Measurements from ENCODE around the gene UBR4. TPM values are rescaled to one million over a fixed set of nuclear protein-coding genes. Genes with fewer than 3 reads are reported as not detected.

UBR4 gene
- total RNA-seq, 5 donors from 2014 or later (not counting 1 experiment from before 2014, with no cell fraction given), result 139 to 156 (median 147) TPM

DNA sequence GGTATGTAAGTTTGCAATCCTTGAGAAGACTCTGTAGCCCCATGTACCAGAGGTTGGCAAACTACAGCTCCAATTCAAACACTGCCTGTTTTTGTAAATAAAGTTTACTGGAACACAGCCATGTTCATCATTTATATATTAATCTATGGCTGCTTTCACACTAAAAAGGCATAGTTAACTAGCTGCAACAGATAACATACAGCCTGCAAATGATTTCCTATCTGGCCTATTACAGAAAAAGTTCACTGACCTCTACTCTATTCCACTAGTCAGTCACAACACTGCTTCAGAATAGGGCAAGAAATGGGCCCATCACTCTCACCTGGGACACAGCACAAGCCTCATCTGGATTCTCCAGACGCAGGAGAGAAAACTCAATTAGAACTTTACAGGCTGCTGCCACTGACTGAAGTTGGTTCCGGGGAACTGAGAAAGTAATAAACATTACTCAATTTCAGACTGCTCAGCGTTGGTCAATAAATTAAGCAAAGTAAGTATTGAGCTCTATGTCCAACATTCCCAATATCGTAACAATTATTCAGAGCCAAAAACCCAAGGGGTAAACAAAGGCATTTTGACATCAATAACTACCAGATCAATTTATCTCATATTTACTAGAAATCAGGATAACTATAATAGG is 10.6 kb downstream of the UBR4 start:
- H3K4me3 ChIP-seq (ENCODE audit: control insufficient read depth in 1 of 2, extremely low read depth in 1 of 2, low read length in 1 of 2), result no peak overlapping the region
- H3K36me3 Mint-ChIP-seq, result peaks cover 32% of the 10 kb centered on the region
- no peaks in the 10 kb centered on the region for H3K9me3 Mint-ChIP-seq
- H3K9me3 ChIP-seq, result no peaks in the 10 kb centered on the region
- H3K4me3 Mint-ChIP-seq, result no peak overlapping the region
- CTCF ChIA-PET, result interaction anchor here in 1 of 2 donors (1.7 kb wide), 1 partner anchor 9 kb away, joined by 3 read pairs; no protein-coding TSS in a partner anchor
- WGBS (ENCODE audit: insufficient coverage), result no CpG with 5 or more reads among the region's 4 CpGs
- H3K4me1 Mint-ChIP-seq, result peaks cover 21 to 33% (median 24%) of the 10 kb centered on the region in 3 donors
- H3K27me3 Mint-ChIP-seq, result no peaks in the 10 kb centered on the region
- H3K4me1 ChIP-seq (ENCODE audit: control insufficient read depth in 1 of 2, extremely low read depth in 1 of 2, insufficient read depth in 2 of 2, low read length in 2 of 2), result peaks cover 0 to 10% of the 10 kb centered on the region in 2 experiments
- POLR2A ChIA-PET, result interaction anchor here (0.6 to 0.7 kb wide), 2 partner anchors 16 to 123 kb away, joined by 4 to 5 read pairs; no protein-coding TSS in a partner anchor
- no peaks in the 10 kb centered on the region for H3K27me3 ChIP-seq (replicated peaks in 1 of 2; ENCODE audit: control insufficient read depth in 2 of 2, extremely low read depth in 1 of 2, insufficient read depth in 2 of 2, low read length in 1 of 2)
- H3K27ac Mint-ChIP-seq, result no peak overlapping the region
- peaks cover 11 to 68% of the 10 kb centered on the region in 2 donors for H3K36me3 ChIP-seq (ENCODE audit: control insufficient read depth in 2 of 2, extremely low read depth in 1 of 2, insufficient read depth in 1 of 2, low read length in 1 of 2)
- no peak overlapping the region for H3K27ac ChIP-seq (ENCODE audit: low read length)
- no peak for DNase-seq
- ATAC-seq (replicated peaks in 1 of 4), result no peak

DNA sequence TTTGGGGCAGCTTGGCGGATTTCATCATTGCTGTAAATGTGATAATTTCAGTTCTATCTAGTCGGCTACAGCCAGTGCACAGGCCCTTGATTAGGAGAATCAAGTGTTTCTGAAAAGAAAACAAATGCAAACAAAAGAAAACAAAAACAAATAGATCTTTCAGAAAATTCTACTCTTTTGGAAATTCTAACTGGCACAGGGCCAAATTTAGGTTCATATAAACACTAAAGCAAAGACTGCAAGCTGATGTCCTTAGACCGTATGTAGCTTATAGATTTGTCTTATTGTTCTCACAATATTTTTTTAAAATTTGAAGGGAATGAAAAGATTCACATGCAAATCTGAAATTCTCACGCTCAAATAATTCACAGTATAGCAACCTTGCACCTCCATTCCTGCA is 11.2 kb downstream of the UBR4 start:
- Histone ChIP-seq H3K27ac (ENCODE audit: low read length) (no peak overlapping the region), H3K27me3 (replicated peaks in 1 of 2; ENCODE audit: control insufficient read depth in 2 of 2, extremely low read depth in 1 of 2, insufficient read depth in 2 of 2, low read length in 1 of 2) (no peaks in the 10 kb centered on the region), H3K4me1 (ENCODE audit: control insufficient read depth in 1 of 2, extremely low read depth in 1 of 2, insufficient read depth in 2 of 2, low read length in 2 of 2) (peaks cover 0 to 10% of the 10 kb centered on the region in 2 experiments), H3K9me3 (no peaks in the 10 kb centered on the region), H3K4me3 (ENCODE audit: control insufficient read depth in 1 of 2, extremely low read depth in 1 of 2, low read length in 1 of 2) (no peak overlapping the region), H3K36me3 (ENCODE audit: control insufficient read depth in 2 of 2, extremely low read depth in 1 of 2, insufficient read depth in 1 of 2, low read length in 1 of 2) (peaks cover 11 to 73% of the 10 kb centered on the region in 2 donors)
- H3K36me3 Mint-ChIP-seq, result peaks cover 35% of the 10 kb centered on the region
- no peaks in the 10 kb centered on the region for H3K27me3 Mint-ChIP-seq
- no peak overlapping the region for H3K27ac Mint-ChIP-seq
- WGBS (ENCODE audit: insufficient coverage), result 100% methylated on average over 1 of the region's 4 CpGs
- H3K9me3 Mint-ChIP-seq, result no peaks in the 10 kb centered on the region
- peaks cover 15 to 32% (median 20%) of the 10 kb centered on the region in 3 donors for H3K4me1 Mint-ChIP-seq
- ChIA-PET POLR2A (interaction anchor here in 1 of 2 donors (0.6 kb wide), 1 partner anchor 1319 kb away, joined by 3 read pairs; no protein-coding TSS in a partner anchor), CTCF (interaction anchor here in 1 of 2 donors (1.4 kb wide), 1 partner anchor 19 kb away, joined by 3 read pairs; no protein-coding TSS in a partner anchor)
- ATAC-seq (replicated peaks in 1 of 4) (no peak), DNase-seq (no peak)
- no peak overlapping the region for H3K4me3 Mint-ChIP-seq

GRCh38 chr1:19197845-19198244 is 12.2 kb downstream of the UBR4 start:
- Mint-ChIP-seq H3K27me3 (no peaks in the 10 kb centered on the region), H3K27ac (no peak overlapping the region), H3K4me1 (peaks cover 12 to 23% (median 14%) of the 10 kb centered on the region in 3 donors), H3K36me3 (peaks cover 45% of the 10 kb centered on the region), H3K9me3 (no peaks in the 10 kb centered on the region), H3K4me3 (no peak overlapping the region)
- WGBS (ENCODE audit: insufficient coverage), result no CpG with 5 or more reads among the region's 2 CpGs
- H3K4me1 ChIP-seq (ENCODE audit: control insufficient read depth in 1 of 2, extremely low read depth in 1 of 2, insufficient read depth in 2 of 2, low read length in 2 of 2), result peaks cover 0 to 7% of the 10 kb centered on the region in 2 experiments
- H3K27ac ChIP-seq (ENCODE audit: low read length), result no peak overlapping the region
- DNase-seq (no peak), ATAC-seq (replicated peaks in 1 of 4) (no peak)
- H3K4me3 ChIP-seq (ENCODE audit: control insufficient read depth in 1 of 2, extremely low read depth in 1 of 2, low read length in 1 of 2), result no peak overlapping the region
- H3K27me3 ChIP-seq (replicated peaks in 1 of 2; ENCODE audit: control insufficient read depth in 2 of 2, extremely low read depth in 1 of 2, insufficient read depth in 2 of 2, low read length in 1 of 2), result no peaks in the 10 kb centered on the region
- ChIA-PET CTCF (interaction anchor here in 1 of 2 donors (0.6 to 1.4 kb wide), 3 partner anchors 18 to 52 kb away, joined by 3 read pairs; no protein-coding TSS in a partner anchor), POLR2A (no interaction called here)
- peaks cover 11 to 83% of the 10 kb centered on the region in 2 donors for H3K36me3 ChIP-seq (ENCODE audit: control insufficient read depth in 2 of 2, extremely low read depth in 1 of 2, insufficient read depth in 1 of 2, low read length in 1 of 2)
- no peaks in the 10 kb centered on the region for H3K9me3 ChIP-seq

- ATAC-seq (replicated peaks in 1 of 4) (no peak), DNase-seq (no peak)
- peaks cover 0 to 8% (median 0%) of the 10 kb centered on the region in 3 donors for H3K4me1 Mint-ChIP-seq
- H3K27ac Mint-ChIP-seq, result no peak overlapping the region
- H3K27me3 ChIP-seq (replicated peaks in 1 of 2; ENCODE audit: control insufficient read depth in 2 of 2, extremely low read depth in 1 of 2, insufficient read depth in 2 of 2, low read length in 1 of 2), result no peaks in the 10 kb centered on the region
- POLR2A ChIA-PET, result no interaction called here
- no peak overlapping the region for H3K4me3 Mint-ChIP-seq
- no peaks in the 10 kb centered on the region for H3K4me1 ChIP-seq (ENCODE audit: control insufficient read depth in 1 of 2, extremely low read depth in 1 of 2, insufficient read depth in 2 of 2, low read length in 2 of 2)
- no peaks in the 10 kb centered on the region for H3K9me3 Mint-ChIP-seq
- H3K9me3 ChIP-seq, result no peaks in the 10 kb centered on the region
- no CpG with 5 or more reads among the region's 3 CpGs for WGBS (ENCODE audit: insufficient coverage)
- H3K27me3 Mint-ChIP-seq, result no peaks in the 10 kb centered on the region
- no peak overlapping the region for H3K4me3 ChIP-seq (ENCODE audit: control insufficient read depth in 1 of 2, extremely low read depth in 1 of 2, low read length in 1 of 2)
- CTCF ChIA-PET, result no interaction called here
- peaks cover 58% of the 10 kb centered on the region for H3K36me3 Mint-ChIP-seq
- H3K36me3 ChIP-seq (ENCODE audit: control insufficient read depth in 2 of 2, extremely low read depth in 1 of 2, insufficient read depth in 1 of 2, low read length in 1 of 2), result peaks cover 7 to 94% of the 10 kb centered on the region in 2 donors
- H3K27ac ChIP-seq (ENCODE audit: low read length), result no peak overlapping the region
Measured at GRCh38 chr1:19196331-19196730, 13.7 kb downstream of the UBR4 start.

DNA sequence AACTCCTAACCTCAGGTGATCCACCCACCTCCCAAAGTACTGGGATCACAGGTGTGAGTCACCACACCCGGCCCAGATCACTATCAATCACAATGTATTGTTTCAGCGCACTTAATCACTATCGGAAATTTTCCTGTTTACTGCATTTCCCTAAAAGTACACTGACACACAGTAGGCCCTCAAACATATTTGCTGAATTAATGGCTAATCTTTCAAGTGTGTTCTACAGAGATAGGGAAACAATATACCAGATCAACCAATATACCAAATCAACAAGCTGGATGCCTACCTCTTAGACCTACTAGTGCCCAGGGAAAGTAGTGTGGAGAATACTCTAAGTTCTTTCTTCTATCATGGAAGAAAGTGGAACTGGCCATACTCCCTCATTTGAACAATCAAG is 17.1 kb downstream of the UBR4 start:
- H3K4me1 ChIP-seq (ENCODE audit: control insufficient read depth in 1 of 2, extremely low read depth in 1 of 2, insufficient read depth in 2 of 2, low read length in 2 of 2), result no peaks in the 10 kb centered on the region
- H3K27me3 ChIP-seq (replicated peaks in 1 of 2; ENCODE audit: control insufficient read depth in 2 of 2, extremely low read depth in 1 of 2, insufficient read depth in 2 of 2, low read length in 1 of 2), result no peaks in the 10 kb centered on the region
- H3K36me3 ChIP-seq (ENCODE audit: control insufficient read depth in 2 of 2, extremely low read depth in 1 of 2, insufficient read depth in 1 of 2, low read length in 1 of 2), result peaks cover 15 to 86% of the 10 kb centered on the region in 2 donors
- CTCF ChIA-PET, result no interaction called here
- Mint-ChIP-seq H3K9me3 (no peaks in the 10 kb centered on the region), H3K27me3 (no peaks in the 10 kb centered on the region), H3K4me3 (no peak overlapping the region), H3K4me1 (no peaks in the 10 kb centered on the region), H3K27ac (no peak overlapping the region), H3K36me3 (peaks cover 66% of the 10 kb centered on the region)
- no peaks in the 10 kb centered on the region for H3K9me3 ChIP-seq
- no peak overlapping the region for H3K27ac ChIP-seq (ENCODE audit: low read length)
- ATAC-seq (replicated peaks in 1 of 4) (no peak), DNase-seq (no peak)
- H3K4me3 ChIP-seq (ENCODE audit: control insufficient read depth in 1 of 2, extremely low read depth in 1 of 2, low read length in 1 of 2), result no peak overlapping the region
- POLR2A ChIA-PET, result interaction anchor here in 1 of 2 donors (0.7 kb wide), 1 partner anchor 12 kb away, joined by 3 read pairs; no protein-coding TSS in a partner anchor
- WGBS (ENCODE audit: insufficient coverage), result 94% methylated on average over 2 of the region's 3 CpGs

GRCh38 chr1:19191811-19192210 is 18.3 kb downstream of the UBR4 start:
- H3K4me1 Mint-ChIP-seq, result no peaks in the 10 kb centered on the region
- no peak overlapping the region for H3K4me3 Mint-ChIP-seq
- no peak for ATAC-seq (replicated peaks in 1 of 4)
- Histone ChIP-seq H3K27me3 (replicated peaks in 1 of 2; ENCODE audit: control insufficient read depth in 2 of 2, extremely low read depth in 1 of 2, insufficient read depth in 2 of 2, low read length in 1 of 2) (no peaks in the 10 kb centered on the region), H3K36me3 (ENCODE audit: control insufficient read depth in 2 of 2, extremely low read depth in 1 of 2, insufficient read depth in 1 of 2, low read length in 1 of 2) (peaks cover 21 to 83% of the 10 kb centered on the region in 2 donors), H3K4me1 (ENCODE audit: control insufficient read depth in 1 of 2, extremely low read depth in 1 of 2, insufficient read depth in 2 of 2, low read length in 2 of 2) (no peaks in the 10 kb centered on the region), H3K27ac (ENCODE audit: low read length) (no peak overlapping the region), H3K4me3 (ENCODE audit: control insufficient read depth in 1 of 2, extremely low read depth in 1 of 2, low read length in 1 of 2) (no peak overlapping the region), H3K9me3 (no peaks in the 10 kb centered on the region)
- H3K27me3 Mint-ChIP-seq, result no peaks in the 10 kb centered on the region
- DNase-seq, result no peak
- ChIA-PET CTCF (no interaction called here), POLR2A (no interaction called here)
- H3K36me3 Mint-ChIP-seq, result peaks cover 67% of the 10 kb centered on the region
- no peak overlapping the region for H3K27ac Mint-ChIP-seq
- no peaks in the 10 kb centered on the region for H3K9me3 Mint-ChIP-seq
- no CpG with 5 or more reads among the region's 3 CpGs for WGBS (ENCODE audit: insufficient coverage)
